Keratinocyte (primary cell): ENCODE results near the gene STK32B.

ENCODE experiments used
- EZH2 ChIP-seq: IDR thresholded peaks from one replicate; pipeline ENCODE4 v1.6.1; 2012; ENCODE audit warnings: inconsistent platforms, mild to moderate bottlenecking, low read length, moderate library complexity
- TF ChIP-seq, protein P1 (sequence below), 3 experiments: IDR thresholded peaks in 1 of 3; conservative IDR thresholded peaks in 1 of 3; optimal IDR thresholded peaks in 1 of 3; 2 replicates in 2 of 3; 3 replicates in 1 of 3; pipeline versions ENCODE3 to v1.5.1; 2011; ENCODE audit warnings: low read length in 3 of 3, mild to moderate bottlenecking in 3 of 3, moderate library complexity in 2 of 3, control low read depth in 1 of 3, inconsistent platforms in 1 of 3; ENCODE audit not compliant: insufficient read depth in 2 of 3; ENCODE audit errors: extremely low read depth in 1 of 3

DNA sequence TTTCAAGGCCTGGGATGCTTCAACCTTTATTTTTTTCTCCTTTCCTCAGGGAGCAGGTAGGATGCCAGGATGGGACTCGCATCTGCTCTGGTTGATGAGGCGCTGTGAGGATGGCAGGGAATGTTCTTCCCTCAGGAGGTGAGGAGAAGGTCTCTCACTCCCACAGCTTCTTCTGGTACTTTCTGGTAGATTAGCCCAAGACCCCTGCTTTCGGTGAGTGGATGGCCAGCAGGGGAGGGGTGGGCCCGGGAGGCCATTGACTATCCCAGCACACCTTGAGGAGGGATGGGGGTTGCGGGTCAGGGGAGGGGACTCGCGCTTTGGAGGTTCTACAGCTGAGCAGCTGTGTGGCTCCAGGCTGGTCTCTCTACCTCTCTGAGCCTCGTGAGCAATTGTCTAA lies 46.8 kb upstream of the STK32B start:
- TF ChIP-seq EZH2 = no peak
- TF ChIP-seq, protein P1, sequence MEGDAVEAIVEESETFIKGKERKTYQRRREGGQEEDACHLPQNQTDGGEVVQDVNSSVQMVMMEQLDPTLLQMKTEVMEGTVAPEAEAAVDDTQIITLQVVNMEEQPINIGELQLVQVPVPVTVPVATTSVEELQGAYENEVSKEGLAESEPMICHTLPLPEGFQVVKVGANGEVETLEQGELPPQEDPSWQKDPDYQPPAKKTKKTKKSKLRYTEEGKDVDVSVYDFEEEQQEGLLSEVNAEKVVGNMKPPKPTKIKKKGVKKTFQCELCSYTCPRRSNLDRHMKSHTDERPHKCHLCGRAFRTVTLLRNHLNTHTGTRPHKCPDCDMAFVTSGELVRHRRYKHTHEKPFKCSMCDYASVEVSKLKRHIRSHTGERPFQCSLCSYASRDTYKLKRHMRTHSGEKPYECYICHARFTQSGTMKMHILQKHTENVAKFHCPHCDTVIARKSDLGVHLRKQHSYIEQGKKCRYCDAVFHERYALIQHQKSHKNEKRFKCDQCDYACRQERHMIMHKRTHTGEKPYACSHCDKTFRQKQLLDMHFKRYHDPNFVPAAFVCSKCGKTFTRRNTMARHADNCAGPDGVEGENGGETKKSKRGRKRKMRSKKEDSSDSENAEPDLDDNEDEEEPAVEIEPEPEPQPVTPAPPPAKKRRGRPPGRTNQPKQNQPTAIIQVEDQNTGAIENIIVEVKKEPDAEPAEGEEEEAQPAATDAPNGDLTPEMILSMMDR (optimal IDR thresholded peaks at IDR 0.05 in 1 of 3, IDR thresholded peaks at IDR 0.05 in 1 of 3, conservative IDR thresholded peaks at IDR 0.05 in 1 of 3; ENCODE audit: extremely low read depth in 1 of 3, insufficient read depth in 2 of 3, low read length in 3 of 3) = no peak
